ENCODE results near the gene SNRK. TPM values are rescaled to one million over a fixed set of nuclear protein-coding genes. Genes with fewer than 3 reads are reported as not detected.

Gene SNRK
- total RNA-seq, 2 experiments from 2014 or later = 215 to 217 TPM

DNA sequence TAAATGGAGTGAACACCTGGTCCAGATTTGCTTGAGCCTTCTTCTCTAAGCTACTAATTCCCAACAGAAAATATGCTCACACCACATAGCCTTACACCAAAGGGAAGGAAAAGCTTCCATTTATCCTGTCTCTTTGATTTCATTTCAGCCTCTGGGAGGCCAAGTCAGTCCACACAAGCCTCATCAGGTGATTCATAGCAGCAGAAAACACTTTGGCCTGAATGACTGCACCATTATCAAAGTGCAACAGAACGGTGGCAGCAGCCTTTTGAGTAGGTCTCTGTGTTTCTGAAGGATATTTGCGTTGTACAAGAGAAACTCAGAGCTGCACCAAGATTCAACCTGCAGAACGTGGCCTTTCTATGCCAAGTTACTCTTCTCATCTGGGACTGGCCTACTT is 46.6 kb upstream of the SNRK start:
- Mint-ChIP-seq H3K9me3 (peaks cover 3% of the 10 kb centered on the region), H3K36me3 (ENCODE audit: low read depth) (no peaks in the 10 kb centered on the region), H3K27me3 (no peaks in the 10 kb centered on the region), H3K4me1 (ENCODE audit: low read depth) (peaks cover 49% of the 10 kb centered on the region), H3K27ac (no peak overlapping the region), H3K4me3 (no peak overlapping the region)
- no peaks in the 10 kb centered on the region for H3K27me3 ChIP-seq (ENCODE audit: control insufficient read depth in 1 of 2, insufficient read depth in 2 of 2, low read length in 2 of 2)
- no peak for ATAC-seq (ENCODE audit: poor library complexity)
- peaks cover 21% of the 10 kb centered on the region for H3K4me1 ChIP-seq (ENCODE audit: insufficient read depth, low read length)
- no peaks in the 10 kb centered on the region for H3K9me3 ChIP-seq (ENCODE audit: control insufficient read depth in 1 of 2, insufficient read depth in 1 of 2, low read length in 2 of 2)
- TF ChIP-seq, protein P1, sequence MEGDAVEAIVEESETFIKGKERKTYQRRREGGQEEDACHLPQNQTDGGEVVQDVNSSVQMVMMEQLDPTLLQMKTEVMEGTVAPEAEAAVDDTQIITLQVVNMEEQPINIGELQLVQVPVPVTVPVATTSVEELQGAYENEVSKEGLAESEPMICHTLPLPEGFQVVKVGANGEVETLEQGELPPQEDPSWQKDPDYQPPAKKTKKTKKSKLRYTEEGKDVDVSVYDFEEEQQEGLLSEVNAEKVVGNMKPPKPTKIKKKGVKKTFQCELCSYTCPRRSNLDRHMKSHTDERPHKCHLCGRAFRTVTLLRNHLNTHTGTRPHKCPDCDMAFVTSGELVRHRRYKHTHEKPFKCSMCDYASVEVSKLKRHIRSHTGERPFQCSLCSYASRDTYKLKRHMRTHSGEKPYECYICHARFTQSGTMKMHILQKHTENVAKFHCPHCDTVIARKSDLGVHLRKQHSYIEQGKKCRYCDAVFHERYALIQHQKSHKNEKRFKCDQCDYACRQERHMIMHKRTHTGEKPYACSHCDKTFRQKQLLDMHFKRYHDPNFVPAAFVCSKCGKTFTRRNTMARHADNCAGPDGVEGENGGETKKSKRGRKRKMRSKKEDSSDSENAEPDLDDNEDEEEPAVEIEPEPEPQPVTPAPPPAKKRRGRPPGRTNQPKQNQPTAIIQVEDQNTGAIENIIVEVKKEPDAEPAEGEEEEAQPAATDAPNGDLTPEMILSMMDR (IDR thresholded peaks at IDR 0.05) = no peak
- ChIA-PET POLR2A (interaction anchor here (1.0 kb wide), 1 partner anchor 57 kb away, joined by 3 read pairs; no protein-coding TSS in a partner anchor), CTCF (no interaction called here)
- no peak overlapping the region for H3K4me3 ChIP-seq (ENCODE audit: low read length)
- no peaks in the 10 kb centered on the region for H3K36me3 ChIP-seq (ENCODE audit: insufficient read depth, low read length)
- no peak for DNase-seq
- intact Hi-C loops (cut with DNase I, micrococcal nuclease) = loop anchor here in 1 of 2 experiments (5.0 kb wide), 1 partner anchor 38 kb away; no protein-coding TSS in a partner anchor
- H3K27ac ChIP-seq (ENCODE audit: low read depth in 1 of 2, low read length in 2 of 2) = no peak overlapping the region

DNA sequence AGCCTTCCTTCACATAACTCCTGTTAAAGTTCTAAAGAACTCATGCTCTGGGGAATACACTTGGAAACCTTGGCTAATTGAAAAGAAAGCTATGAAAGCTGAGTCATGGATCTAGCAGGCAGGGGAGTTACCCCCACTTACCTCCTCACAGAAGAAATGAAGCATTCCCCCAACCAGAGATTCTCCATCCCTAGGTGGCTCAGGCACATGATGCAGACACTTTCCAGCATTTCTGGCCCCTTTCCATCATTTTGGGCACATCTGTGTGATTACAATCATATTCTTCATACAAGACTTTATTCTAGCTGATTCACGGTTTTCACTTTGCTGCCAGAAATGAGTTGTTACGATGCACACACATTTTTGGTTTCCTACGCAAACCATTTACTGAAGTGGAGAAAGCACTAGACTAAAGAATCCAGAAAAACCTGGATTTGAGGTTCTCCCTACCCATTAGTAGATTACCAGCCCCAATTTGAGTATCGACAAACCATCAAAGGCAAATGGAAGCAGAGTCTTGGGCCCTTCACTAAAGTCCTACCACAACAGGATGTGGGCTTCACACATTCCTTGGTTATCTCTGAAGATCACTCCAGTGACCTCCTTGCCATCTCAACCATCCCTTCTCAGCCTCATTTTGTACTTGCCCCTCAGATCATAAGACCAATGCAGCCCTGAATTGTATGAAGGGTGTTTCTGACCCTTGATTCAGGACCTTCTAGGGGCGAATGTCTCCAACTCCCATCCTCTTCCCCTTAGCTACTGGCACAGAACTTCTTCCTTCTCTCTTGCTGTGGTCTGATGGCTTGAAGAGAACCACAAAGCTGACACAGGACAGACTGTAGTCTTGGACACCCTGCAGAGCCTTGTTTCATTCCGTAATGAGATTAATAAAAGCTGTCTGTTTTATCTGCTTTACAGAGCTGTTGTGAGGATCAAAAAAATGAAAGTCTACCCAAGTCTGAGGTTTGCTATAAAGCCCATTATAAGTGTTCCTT is 42.5 kb upstream of the SNRK start:
- H3K27ac ChIP-seq (ENCODE audit: low read depth in 1 of 2, low read length in 2 of 2) = no peak overlapping the region
- Mint-ChIP-seq H3K9me3 (peaks cover 3% of the 10 kb centered on the region), H3K4me3 (peak overlapping the region; percentile 21), H3K4me1 (ENCODE audit: low read depth) (peaks cover 75% of the 10 kb centered on the region), H3K27ac (peak overlapping the region; percentile 18), H3K36me3 (ENCODE audit: low read depth) (no peaks in the 10 kb centered on the region), H3K27me3 (no peaks in the 10 kb centered on the region)
- TF ChIP-seq, protein P1 (IDR thresholded peaks at IDR 0.05) = no peak
- ChIA-PET CTCF (interaction anchor here (1.5 kb wide), 1 partner anchor 134 kb away, joined by 3 read pairs; no protein-coding TSS in a partner anchor), POLR2A (interaction anchor here (0.6 to 1.6 kb wide), 6 partner anchors 22 to 139 kb away, joined by 3 to 6 read pairs (median 4); partner anchors contain the start of gene SNRK)
- H3K9me3 ChIP-seq (ENCODE audit: control insufficient read depth in 1 of 2, insufficient read depth in 1 of 2, low read length in 2 of 2) = no peaks in the 10 kb centered on the region
- H3K36me3 ChIP-seq (ENCODE audit: insufficient read depth, low read length) = no peaks in the 10 kb centered on the region
- H3K4me1 ChIP-seq (ENCODE audit: insufficient read depth, low read length) = peaks cover 49% of the 10 kb centered on the region
- DNase-seq (peak in 2 of 14 experiments; percentile 52 to 78), ATAC-seq (ENCODE audit: poor library complexity) (no peak)
- no peak overlapping the region for H3K4me3 ChIP-seq (ENCODE audit: low read length)
- H3K27me3 ChIP-seq (ENCODE audit: control insufficient read depth in 1 of 2, insufficient read depth in 2 of 2, low read length in 2 of 2) = no peaks in the 10 kb centered on the region
- intact Hi-C loops (cut with DNase I, micrococcal nuclease) = no loop called here

DNA sequence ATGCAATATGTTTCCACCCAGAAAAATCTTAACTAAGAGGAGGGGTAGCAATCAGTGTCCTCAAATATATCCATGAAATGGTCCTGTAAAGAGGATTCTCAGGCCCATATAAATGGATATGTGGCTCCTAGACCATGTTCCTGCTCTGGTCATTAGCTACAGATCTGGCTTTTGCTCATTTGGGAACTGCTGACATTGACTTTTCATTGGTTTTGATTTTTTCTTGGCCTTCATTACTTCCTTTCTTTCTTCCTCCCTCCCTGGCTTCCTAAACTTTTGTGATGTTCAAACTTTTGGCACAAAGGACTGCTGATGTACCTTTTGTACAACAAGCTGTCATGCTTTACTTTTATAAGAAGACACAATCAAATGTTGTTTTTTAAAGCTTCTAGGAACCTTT is 41.6 kb upstream of the SNRK start:
- H3K36me3 ChIP-seq (ENCODE audit: insufficient read depth, low read length) = no peaks in the 10 kb centered on the region
- peaks cover 48% of the 10 kb centered on the region for H3K4me1 ChIP-seq (ENCODE audit: insufficient read depth, low read length)
- CTCF ChIA-PET = interaction anchor here (1.5 kb wide), 1 partner anchor 133 kb away, joined by 3 read pairs; no protein-coding TSS in a partner anchor
- no peak for DNase-seq
- Mint-ChIP-seq H3K27ac (peak overlapping the region; percentile 18), H3K4me3 (no peak overlapping the region), H3K27me3 (no peaks in the 10 kb centered on the region), H3K4me1 (ENCODE audit: low read depth) (peaks cover 75% of the 10 kb centered on the region), H3K9me3 (peaks cover 3% of the 10 kb centered on the region), H3K36me3 (ENCODE audit: low read depth) (no peaks in the 10 kb centered on the region)
- intact Hi-C loops (cut with DNase I, micrococcal nuclease) = loop anchor here in 1 of 2 experiments (5.0 kb wide), 1 partner anchor 43 kb away; the partner anchor contains the start of gene SNRK
- POLR2A ChIA-PET = interaction anchor here (0.6 to 3.5 kb wide), 6 partner anchors 22 to 140 kb away, joined by 3 to 11 read pairs (median 4); no protein-coding TSS in a partner anchor
- no peak overlapping the region for H3K27ac ChIP-seq (ENCODE audit: low read depth in 1 of 2, low read length in 2 of 2)
- no peaks in the 10 kb centered on the region for H3K27me3 ChIP-seq (ENCODE audit: control insufficient read depth in 1 of 2, insufficient read depth in 2 of 2, low read length in 2 of 2)
- ATAC-seq (ENCODE audit: poor library complexity) = no peak
- TF ChIP-seq, protein P1 (IDR thresholded peaks at IDR 0.05) = no peak
- no peak overlapping the region for H3K4me3 ChIP-seq (ENCODE audit: low read length)
- no peaks in the 10 kb centered on the region for H3K9me3 ChIP-seq (ENCODE audit: control insufficient read depth in 1 of 2, insufficient read depth in 1 of 2, low read length in 2 of 2)

All from CD4-positive, alpha-beta T cell (primary cell).